Activated naive CD4-positive, alpha-beta T cell treated with anti-CD3 and anti-CD28 coated beads, Interleukin-2, amount 50 U/mL, for 24 hours (primary cell): Measurements from ENCODE around the gene ANKRD31.
A peak's percentile ranks its signal among the peaks of the same experiment; 100 is the strongest.
"Not testable (repeated sequence)": the region's sequence is repeated elsewhere in the genome, so short reads cannot be mapped to it uniquely, and the experiment has no call there.

ENCODE experiments used
- H3K27ac Mint-ChIP-seq: one replicate; pipeline ENCODE4 v1.8.0; 2021; ENCODE audit warnings: mild to moderate bottlenecking, mixed read lengths
- H3K27me3 Mint-ChIP-seq: one replicate; pipeline ENCODE4 v1.8.0; 2021; ENCODE audit warnings: mixed read lengths
- H3K36me3 Mint-ChIP-seq: one replicate; pipeline ENCODE4 v1.8.0; 2021; ENCODE audit warnings: mixed read lengths
- H3K4me1 Mint-ChIP-seq: one replicate; pipeline ENCODE4 v1.8.0; 2021; ENCODE audit warnings: mixed read lengths
- H3K4me3 Mint-ChIP-seq: one replicate; pipeline ENCODE4 v1.8.0; 2021; ENCODE audit warnings: mild to moderate bottlenecking, mixed read lengths
- H3K9me3 Mint-ChIP-seq: one replicate; pipeline ENCODE4 v1.8.0; 2021; ENCODE audit warnings: mixed read lengths

ANKRD31 gene

DNA sequence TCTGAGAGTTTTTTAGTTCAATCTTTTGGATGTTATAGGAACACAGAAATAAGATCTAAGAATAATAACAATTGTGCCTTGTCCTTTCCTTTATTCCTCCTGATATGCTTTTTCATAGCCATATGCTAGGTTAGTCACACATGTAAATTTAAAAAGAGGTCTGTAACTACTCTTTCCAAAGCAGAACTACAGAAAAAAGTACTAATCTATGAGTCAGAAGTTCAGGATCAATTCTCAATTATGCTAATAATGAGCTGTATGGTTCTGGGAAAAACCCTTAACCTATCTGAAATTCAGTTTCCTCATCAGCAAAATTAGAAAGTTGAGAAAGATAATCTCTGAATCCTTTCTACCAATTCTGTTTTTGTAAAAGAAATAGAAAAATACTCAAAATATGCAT is 44.4 kb downstream of the ANKRD31 start:
- H3K27me3 Mint-ChIP-seq: no peaks in the 10 kb centered on the region
- peak overlapping the region; percentile 39 for H3K4me3 Mint-ChIP-seq
- peaks cover 36% of the 10 kb centered on the region for H3K4me1 Mint-ChIP-seq
- peak overlapping the region; percentile 68 for H3K27ac Mint-ChIP-seq
- H3K9me3 Mint-ChIP-seq: no peaks in the 10 kb centered on the region
- no peaks in the 10 kb centered on the region for H3K36me3 Mint-ChIP-seq

- Mint-ChIP-seq H3K27me3 (no peaks in the 10 kb centered on the region), H3K4me1 (peaks cover 43% of the 10 kb centered on the region), H3K4me3 (no peak overlapping the region), H3K9me3 (peaks cover under 1% of the 10 kb centered on the region), H3K27ac (no peak overlapping the region), H3K36me3 (no peaks in the 10 kb centered on the region)
Measured at GRCh38 chr5:75190227-75190626, 46.5 kb downstream of the ANKRD31 start.

- Mint-ChIP-seq H3K36me3 (peaks cover 3% of the 10 kb centered on the region), H3K27ac (no peak overlapping the region), H3K9me3 (peaks cover 6% of the 10 kb centered on the region), H3K4me3 (no peak overlapping the region), H3K27me3 (no peaks in the 10 kb centered on the region), H3K4me1 (peaks cover 50% of the 10 kb centered on the region)
Measured at GRCh38 chr5:75189353-75189752, 47.3 kb downstream of the ANKRD31 start.

GRCh38 chr5:75185763-75186162 is 50.9 kb downstream of the ANKRD31 start:
- H3K27me3 Mint-ChIP-seq: no peaks in the 10 kb centered on the region
- H3K9me3 Mint-ChIP-seq: peaks cover 6% of the 10 kb centered on the region
- peaks cover 40% of the 10 kb centered on the region for H3K4me1 Mint-ChIP-seq
- H3K4me3 Mint-ChIP-seq: no peak overlapping the region
- H3K36me3 Mint-ChIP-seq: peaks cover 13% of the 10 kb centered on the region
- H3K27ac Mint-ChIP-seq: no peak overlapping the region

DNA sequence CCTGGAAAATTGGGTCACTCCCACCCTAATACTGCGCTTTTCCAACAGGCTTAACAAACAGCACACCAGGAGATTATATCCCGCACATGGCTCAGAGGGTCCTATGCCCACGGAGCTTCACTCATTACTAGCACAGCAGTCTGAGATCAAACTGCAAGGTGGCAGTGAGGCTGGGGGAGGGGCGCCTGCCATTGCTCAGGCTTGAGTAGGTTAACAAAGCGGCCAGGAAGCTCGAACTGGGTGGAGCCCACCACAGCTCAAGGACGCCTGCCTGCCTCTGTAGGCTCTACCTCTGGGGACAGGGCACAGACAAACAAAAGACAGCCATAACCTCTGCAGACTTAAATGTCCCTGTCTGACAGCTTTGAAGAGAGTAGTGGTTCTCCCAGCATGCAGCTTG is 60.7 kb downstream of the ANKRD31 start:
- H3K4me3 Mint-ChIP-seq: not testable (repeated sequence)

GRCh38 chr5:75174872-75175271 is 61.8 kb downstream of the ANKRD31 start:
- not testable (repeated sequence) for H3K4me3 Mint-ChIP-seq, H3K27ac Mint-ChIP-seq, H3K4me1 Mint-ChIP-seq, H3K9me3 Mint-ChIP-seq, H3K27me3 Mint-ChIP-seq
- H3K36me3 Mint-ChIP-seq: peaks cover 28% of the 10 kb centered on the region

More for the DNA sequence above, 60.7 kb downstream of the ANKRD31 start:
- H3K36me3 Mint-ChIP-seq: peaks cover 29% of the 10 kb centered on the region
- H3K27ac Mint-ChIP-seq, H3K27me3 Mint-ChIP-seq, H3K4me1 Mint-ChIP-seq, H3K9me3 Mint-ChIP-seq: not testable (repeated sequence)

DNA sequence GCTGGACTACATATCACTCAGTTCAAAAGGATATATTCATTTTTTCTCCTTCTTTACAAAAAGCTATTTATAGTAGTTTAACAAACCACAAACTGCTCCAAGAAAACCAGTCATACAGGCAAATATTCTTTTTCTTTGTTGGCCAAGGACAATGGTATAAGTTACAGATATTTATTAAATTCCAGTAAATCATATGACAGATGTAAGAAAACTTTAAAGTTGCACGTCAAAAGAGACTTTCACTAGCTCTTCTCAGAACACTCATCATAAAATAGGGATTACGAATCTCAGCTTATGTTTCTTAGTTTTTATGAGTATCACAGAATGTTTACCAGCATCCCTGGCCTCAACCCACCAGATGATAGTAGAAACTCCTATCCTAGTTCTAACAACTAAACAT is 67.2 kb downstream of the ANKRD31 start:
- H3K4me1 Mint-ChIP-seq: no peaks in the 10 kb centered on the region
- no peaks in the 10 kb centered on the region for H3K27me3 Mint-ChIP-seq
- no peak overlapping the region for H3K27ac Mint-ChIP-seq
- no peak overlapping the region for H3K4me3 Mint-ChIP-seq
- no peaks in the 10 kb centered on the region for H3K9me3 Mint-ChIP-seq
- peaks cover 15% of the 10 kb centered on the region for H3K36me3 Mint-ChIP-seq

DNA sequence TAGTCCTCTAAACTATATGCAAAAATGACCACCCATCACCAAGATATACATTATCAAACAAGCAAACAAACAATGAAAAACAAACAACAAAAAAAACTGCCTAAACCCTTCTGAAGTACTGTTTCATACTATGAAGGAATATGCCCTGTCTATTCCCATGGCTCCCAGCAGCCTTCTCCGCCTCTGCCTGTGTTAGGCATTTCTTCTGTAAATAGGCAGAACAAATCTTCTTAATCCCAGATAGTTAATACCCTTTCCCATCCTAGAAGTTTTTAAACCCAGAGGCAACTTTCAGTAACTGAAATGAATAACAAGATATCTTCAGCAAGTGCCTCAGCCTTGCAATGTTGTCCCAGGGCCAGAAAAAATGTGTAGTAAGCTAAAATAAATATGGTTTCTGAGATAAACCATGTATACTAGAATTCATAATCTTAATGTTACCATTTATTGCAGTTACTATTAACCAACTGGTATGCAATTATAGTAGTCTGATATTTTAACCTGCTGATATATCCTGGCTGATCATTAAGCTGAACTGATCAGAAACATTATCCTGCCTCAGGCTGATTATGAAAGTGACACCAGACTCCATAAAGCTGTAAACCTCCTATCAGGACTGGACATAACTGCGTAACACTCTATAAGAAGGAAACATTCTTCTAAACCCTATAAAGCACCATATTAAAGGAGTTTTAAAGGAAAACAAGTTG is 68.5 kb downstream of the ANKRD31 start:
- no peak overlapping the region for H3K4me3 Mint-ChIP-seq
- no peaks in the 10 kb centered on the region for H3K27me3 Mint-ChIP-seq
- no peaks in the 10 kb centered on the region for H3K9me3 Mint-ChIP-seq
- H3K4me1 Mint-ChIP-seq: no peaks in the 10 kb centered on the region
- no peak overlapping the region for H3K27ac Mint-ChIP-seq
- peaks cover 9% of the 10 kb centered on the region for H3K36me3 Mint-ChIP-seq

DNA sequence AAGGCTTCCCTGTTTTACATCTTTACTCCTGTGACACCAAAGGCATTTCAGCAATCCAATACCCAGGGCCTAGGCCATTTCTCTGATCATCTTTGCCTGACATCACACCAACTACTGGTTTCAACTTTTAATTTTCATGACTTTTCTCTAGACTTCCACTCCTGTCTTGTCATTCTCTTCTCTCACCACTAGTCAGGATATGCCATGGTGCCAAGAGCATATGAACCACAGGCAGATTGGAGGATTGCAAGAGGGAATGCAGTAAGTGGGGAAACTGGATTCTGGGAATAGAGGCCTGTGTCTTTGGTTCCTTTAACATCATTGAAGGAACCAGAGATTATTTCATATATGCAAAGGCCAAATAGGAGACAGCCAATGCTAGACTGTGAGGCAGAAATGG is 69.3 kb downstream of the ANKRD31 start:
- Mint-ChIP-seq H3K36me3 (peaks cover 12% of the 10 kb centered on the region), H3K27me3 (no peaks in the 10 kb centered on the region), H3K4me1 (no peaks in the 10 kb centered on the region), H3K9me3 (no peaks in the 10 kb centered on the region), H3K4me3 (no peak overlapping the region), H3K27ac (no peak overlapping the region)

GRCh38 chr5:75161508-75161907 is 75.2 kb downstream of the ANKRD31 start:
- H3K4me3 Mint-ChIP-seq, H3K27ac Mint-ChIP-seq, H3K4me1 Mint-ChIP-seq, H3K27me3 Mint-ChIP-seq: not testable (repeated sequence)
- peaks cover 17% of the 10 kb centered on the region for H3K9me3 Mint-ChIP-seq
- peaks cover 29% of the 10 kb centered on the region for H3K36me3 Mint-ChIP-seq

DNA sequence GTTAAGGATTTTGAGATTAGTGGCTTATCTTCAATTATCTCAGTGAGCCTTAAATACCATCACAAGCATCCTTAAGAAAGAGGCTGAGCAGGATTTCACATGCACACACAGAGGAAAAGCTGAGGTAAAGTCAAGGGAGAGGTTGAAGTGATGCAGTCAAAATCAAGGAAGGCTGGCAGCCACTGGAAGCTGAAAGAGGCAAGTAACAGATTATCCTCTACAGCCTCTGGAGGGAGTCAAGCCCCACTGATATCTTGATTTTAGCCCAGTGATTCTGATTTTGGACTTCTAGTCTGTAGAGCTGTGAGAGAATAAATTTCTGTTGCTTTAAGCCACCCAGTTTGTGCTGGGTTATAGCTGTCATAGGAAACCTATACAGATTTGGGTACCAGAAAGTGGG is 80.1 kb downstream of the ANKRD31 start:
- no peak overlapping the region for H3K27ac Mint-ChIP-seq
- no peak overlapping the region for H3K4me3 Mint-ChIP-seq
- H3K36me3 Mint-ChIP-seq: peaks cover 19% of the 10 kb centered on the region
- peaks cover 17% of the 10 kb centered on the region for H3K9me3 Mint-ChIP-seq
- H3K4me1 Mint-ChIP-seq: no peaks in the 10 kb centered on the region
- no peaks in the 10 kb centered on the region for H3K27me3 Mint-ChIP-seq

DNA sequence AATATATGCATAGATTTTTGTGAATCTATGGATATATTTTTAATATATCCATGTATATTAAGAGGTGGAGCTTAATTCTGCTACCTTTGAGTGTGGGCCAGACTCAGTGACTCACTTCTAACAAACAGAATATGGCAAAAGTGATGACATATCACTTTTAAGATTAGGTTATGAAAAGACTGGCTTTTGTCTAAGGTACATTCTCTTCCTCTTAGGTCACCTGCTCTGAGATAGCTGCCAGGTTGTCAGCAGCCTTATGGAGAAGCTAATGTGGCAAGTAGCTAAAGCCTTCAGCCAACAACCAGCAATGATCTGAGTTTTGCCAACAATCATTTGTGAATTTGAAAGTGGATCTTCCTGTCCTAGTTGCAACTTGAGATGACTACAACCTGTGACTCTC is 83.8 kb downstream of the ANKRD31 start:
- Mint-ChIP-seq H3K4me1 (peaks cover 8% of the 10 kb centered on the region), H3K27ac (no peak overlapping the region), H3K4me3 (no peak overlapping the region), H3K36me3 (peaks cover 5% of the 10 kb centered on the region), H3K27me3 (no peaks in the 10 kb centered on the region), H3K9me3 (peaks cover 9% of the 10 kb centered on the region)

GRCh38 chr5:75148051-75148450 is 88.6 kb downstream of the ANKRD31 start:
- Mint-ChIP-seq H3K9me3 (no peaks in the 10 kb centered on the region), H3K27me3 (no peaks in the 10 kb centered on the region), H3K4me3 (no peak overlapping the region), H3K36me3 (peaks cover 1% of the 10 kb centered on the region), H3K4me1 (peaks cover 29% of the 10 kb centered on the region), H3K27ac (no peak overlapping the region)

GRCh38 chr5:75142566-75143136 is 94.0 kb downstream of the ANKRD31 start:
- Mint-ChIP-seq H3K9me3 (no peaks in the 10 kb centered on the region), H3K4me1 (peaks cover 28% of the 10 kb centered on the region), H3K27ac (no peak overlapping the region), H3K4me3 (no peak overlapping the region), H3K36me3 (no peaks in the 10 kb centered on the region), H3K27me3 (no peaks in the 10 kb centered on the region)

GRCh38 chr5:75140277-75140676 is 96.4 kb downstream of the ANKRD31 start:
- Mint-ChIP-seq H3K9me3 (no peaks in the 10 kb centered on the region), H3K27ac (no peak overlapping the region), H3K4me1 (peaks cover 13% of the 10 kb centered on the region), H3K4me3 (no peak overlapping the region), H3K36me3 (no peaks in the 10 kb centered on the region), H3K27me3 (no peaks in the 10 kb centered on the region)

DNA sequence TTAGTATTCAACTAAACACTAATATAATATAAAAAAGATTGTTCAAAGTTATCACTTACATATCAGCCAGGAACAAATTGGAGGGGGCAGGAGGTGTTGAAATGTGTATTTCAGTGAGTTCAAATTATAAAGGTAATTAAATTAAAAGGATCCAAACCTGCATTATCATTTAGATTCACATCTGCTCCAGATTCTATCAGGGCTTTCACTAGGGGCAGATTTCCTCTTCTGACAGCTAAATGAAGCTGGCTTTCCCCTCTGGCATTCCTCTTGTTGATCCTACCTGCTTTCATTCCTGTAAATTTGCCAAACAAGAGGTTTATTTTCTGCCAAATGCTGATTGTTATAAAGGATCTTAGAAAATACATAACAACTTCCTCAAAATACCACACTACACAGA is 98.0 kb downstream of the ANKRD31 start:
- H3K9me3 Mint-ChIP-seq: no peaks in the 10 kb centered on the region
- no peaks in the 10 kb centered on the region for H3K36me3 Mint-ChIP-seq
- no peaks in the 10 kb centered on the region for H3K27me3 Mint-ChIP-seq
- H3K4me3 Mint-ChIP-seq: no peak overlapping the region
- H3K27ac Mint-ChIP-seq: no peak overlapping the region
- H3K4me1 Mint-ChIP-seq: peaks cover 10% of the 10 kb centered on the region
